NB4 (cell line): ENCODE results near the gene ARHGAP30.

Experiments used
- MYC ChIP-seq: IDR thresholded peaks from 2 replicates; pipeline ENCODE4 v1.6.1; 2011; ENCODE audit warnings: low read depth, low read length
- POLR2A ChIP-seq: IDR thresholded peaks from 2 replicates; pipeline ENCODE4 v1.6.1; 2011; ENCODE audit warnings: mild to moderate bottlenecking; ENCODE audit not compliant: insufficient read length; ENCODE audit errors: extremely low read depth
- TF ChIP-seq, protein P1 (sequence below): IDR thresholded peaks from one replicate; pipeline ENCODE4 v1.5.1; 2012; ENCODE audit warnings: low read depth, low read length
- TF ChIP-seq, protein P2 (sequence below): IDR thresholded peaks from 2 replicates; pipeline ENCODE4 v1.6.1; 2011; ENCODE audit warnings: low read depth, low read length

DNA sequence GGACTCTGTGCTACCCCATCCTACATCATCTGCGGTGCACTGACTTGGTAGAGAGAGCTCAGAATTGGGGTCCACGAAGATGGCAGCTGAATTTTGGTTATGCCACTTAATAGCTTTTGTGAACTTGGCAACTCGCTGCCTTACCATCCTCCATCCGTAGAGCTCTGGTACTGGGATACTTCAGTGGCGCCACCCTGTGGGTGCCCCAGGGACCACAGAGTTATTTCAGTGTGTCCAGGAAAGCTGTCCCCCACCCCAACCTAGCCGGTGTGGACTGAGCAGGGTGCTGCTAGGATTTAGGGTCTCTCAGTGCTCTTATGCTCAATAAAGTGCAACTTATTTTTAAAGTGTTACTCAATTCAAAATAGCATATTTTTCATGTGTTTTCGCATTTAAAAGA is 14.9 kb downstream of the ARHGAP30 start:
- TF ChIP-seq, protein P1, sequence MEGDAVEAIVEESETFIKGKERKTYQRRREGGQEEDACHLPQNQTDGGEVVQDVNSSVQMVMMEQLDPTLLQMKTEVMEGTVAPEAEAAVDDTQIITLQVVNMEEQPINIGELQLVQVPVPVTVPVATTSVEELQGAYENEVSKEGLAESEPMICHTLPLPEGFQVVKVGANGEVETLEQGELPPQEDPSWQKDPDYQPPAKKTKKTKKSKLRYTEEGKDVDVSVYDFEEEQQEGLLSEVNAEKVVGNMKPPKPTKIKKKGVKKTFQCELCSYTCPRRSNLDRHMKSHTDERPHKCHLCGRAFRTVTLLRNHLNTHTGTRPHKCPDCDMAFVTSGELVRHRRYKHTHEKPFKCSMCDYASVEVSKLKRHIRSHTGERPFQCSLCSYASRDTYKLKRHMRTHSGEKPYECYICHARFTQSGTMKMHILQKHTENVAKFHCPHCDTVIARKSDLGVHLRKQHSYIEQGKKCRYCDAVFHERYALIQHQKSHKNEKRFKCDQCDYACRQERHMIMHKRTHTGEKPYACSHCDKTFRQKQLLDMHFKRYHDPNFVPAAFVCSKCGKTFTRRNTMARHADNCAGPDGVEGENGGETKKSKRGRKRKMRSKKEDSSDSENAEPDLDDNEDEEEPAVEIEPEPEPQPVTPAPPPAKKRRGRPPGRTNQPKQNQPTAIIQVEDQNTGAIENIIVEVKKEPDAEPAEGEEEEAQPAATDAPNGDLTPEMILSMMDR, result no peak
- TF ChIP-seq POLR2A, result no peak
- TF ChIP-seq, protein P2, sequence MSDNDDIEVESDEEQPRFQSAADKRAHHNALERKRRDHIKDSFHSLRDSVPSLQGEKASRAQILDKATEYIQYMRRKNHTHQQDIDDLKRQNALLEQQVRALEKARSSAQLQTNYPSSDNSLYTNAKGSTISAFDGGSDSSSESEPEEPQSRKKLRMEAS, result no peak
- no peak for TF ChIP-seq MYC
